Transverse colon (tissue), 4 donors: Measurements from ENCODE around the gene COPS7A. TPM values are rescaled to one million over a fixed set of nuclear protein-coding genes. Genes with fewer than 3 reads are reported as not detected.

Experiments used
- DNase-seq: peaks from one replicate; pipeline ENCODE4 v3.0.0-alpha.2; 2019
- H3K27ac ChIP-seq, 4 donors: fragments of 200-600 bp; sonication (generic); 2 replicates each; pipeline ENCODE4 v1.5.1; 2016 to 2018; ENCODE audit warnings: inconsistent platforms in 4 of 4
- H3K27me3 ChIP-seq: fragments of 200-600 bp; sonication (generic); 2 replicates; pipeline ENCODE4 v1.5.1; 2017; ENCODE audit warnings: inconsistent platforms
- H3K36me3 ChIP-seq, 4 donors: fragments of 200-600 bp; sonication (generic); 2 replicates each; pipeline ENCODE4 v1.5.1; 2017 to 2019; ENCODE audit warnings: inconsistent platforms in 4 of 4
- H3K4me1 ChIP-seq, 4 donors: fragments of 200-600 bp; sonication (generic); 2 replicates each; pipeline ENCODE4 v1.5.1; 2017 to 2020; ENCODE audit warnings: inconsistent platforms in 4 of 4
- H3K4me3 ChIP-seq, 4 donors: fragments of 200-600 bp; sonication (generic); 1 replicate in 1 of 4; 2 replicates in 3 of 4; pipeline versions ENCODE4 v1.5.1 to v1.6.1; 2017 to 2019; ENCODE audit warnings: inconsistent platforms in 4 of 4
- H3K9me3 ChIP-seq, 2 donors: fragments of 200-600 bp; sonication (generic); 2 replicates each; pipeline ENCODE4 v1.5.1; 2017 to 2019; ENCODE audit warnings: inconsistent platforms in 2 of 2
- EP300 ChIP-seq: sonication (generic); formaldehyde crosslinking; IDR thresholded peaks from one replicate; pipeline ENCODE4 v1.6.1; 2017; ENCODE audit warnings: antibody characterized with exemption, low read depth
- POLR2A ChIP-seq: fragments of 450-650 bp; IDR thresholded peaks from one replicate; pipeline ENCODE4 v1.6.1; 2016; ENCODE audit warnings: antibody characterized with exemption, mild to moderate bottlenecking, moderate library complexity
- POLR2AphosphoS5 ChIP-seq, 3 donors: sonication (generic); formaldehyde crosslinking; IDR thresholded peaks; one replicate each; pipeline ENCODE4 v1.6.1; 2016; ENCODE audit warnings: antibody characterized with exemption in 3 of 3
- WGBS, 2 donors: methylation state at CpG; one replicate each; pipeline ENCODE4 v1.1.5; 2018; ENCODE audit warnings: low coverage in 1 of 2; 5-methylcytosine and 5-hydroxymethylcytosine counted together
- in situ Hi-C, 4 donors: fragments of 200-750 bp; cut with MboI; loops; one replicate each; pipeline versions ENCODE4 v1.15.0 to v1.15.1; 2017; ENCODE audit warnings: low sequenced_read_pairs in 3 of 4, low pct_ligation_motif_present in 1 of 4, low pct_unique_long_range_greater_than_20kb in 1 of 4
- intact Hi-C: fragments of 100-400 bp; cut with DNase I; formaldehyde crosslinking; loops from one replicate; pipeline ENCODE4 v1.15.1; 2023; ENCODE audit warnings: low total_unique reads
- total RNA-seq, 4 donors: library from RNA; depleted of rRNA; stranded (reverse); fragments of >200 nt; gene quantifications; one replicate each; pipeline ENCODE4 v1.1.0, GENCODE V29; 2016
- TF ChIP-seq, protein P1 (sequence below), 5 experiments: fragments of 200-600 bp in 3 of 5; fragments of 450-650 bp in 2 of 5; sonication (generic) in 3 of 5; IDR thresholded peaks; 1 replicate in 2 of 5; 2 replicates in 3 of 5; pipeline ENCODE4 v1.5.1; 2016 to 2017; ENCODE audit warnings: antibody characterized with exemption in 5 of 5, inconsistent platforms in 3 of 5, mild to moderate bottlenecking in 2 of 5, moderate library complexity in 1 of 5

Gene COPS7A
- total RNA-seq, 4 donors from 2014 or later = 13.1 to 44.9 (median 36.9) TPM

DNA sequence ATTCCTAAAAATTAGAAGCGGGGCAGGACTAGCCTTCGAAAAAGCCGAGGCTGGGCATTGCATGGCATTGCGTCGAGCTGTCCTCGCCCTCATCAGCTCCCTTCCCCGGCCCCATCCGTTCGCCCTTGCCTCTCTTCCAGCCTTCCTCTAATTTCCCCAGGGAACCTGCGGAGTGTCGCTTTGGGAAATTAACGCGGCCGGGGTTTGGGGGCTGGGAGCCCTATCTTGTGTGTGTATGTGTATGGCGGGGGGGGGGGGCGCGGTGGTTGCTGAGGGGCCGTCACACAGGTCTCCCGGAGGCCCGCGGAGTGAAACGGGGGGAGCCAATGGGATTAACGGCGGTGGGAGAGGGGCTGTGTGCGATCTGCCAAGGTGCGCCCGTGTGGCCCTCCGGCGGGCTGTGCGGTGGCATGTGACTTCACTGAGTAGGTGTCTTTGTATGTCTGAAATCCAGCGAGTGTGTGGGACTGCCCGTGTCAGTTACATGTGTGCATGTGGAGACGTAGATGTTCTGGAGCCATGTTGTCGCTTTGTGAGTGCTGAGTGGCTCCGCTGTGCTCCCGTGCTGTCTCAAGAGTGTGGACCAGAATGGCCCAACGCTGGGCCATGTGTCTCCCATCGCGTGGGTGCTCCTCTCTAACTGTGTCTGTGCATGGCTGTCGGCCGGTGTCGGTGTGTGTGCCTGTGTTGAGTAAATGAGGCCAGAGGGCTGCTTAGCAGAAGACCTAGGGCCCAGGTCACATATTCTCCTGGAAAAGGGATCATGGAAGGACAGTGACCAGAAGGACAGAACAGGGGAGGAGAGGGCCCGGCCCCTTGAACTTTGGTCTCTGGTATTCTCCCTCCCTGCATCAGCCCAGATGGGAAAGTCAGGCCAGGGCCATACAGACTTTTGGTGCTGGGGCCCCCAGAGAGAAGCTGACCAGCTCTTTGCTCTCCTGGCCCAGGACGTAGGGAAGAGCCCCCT, 43.8 kb downstream of the COPS7A start:
- TF ChIP-seq EP300 = no peak
- TF ChIP-seq POLR2AphosphoS5 (IDR thresholded peaks at IDR 0.05) = no peak
- no peak for TF ChIP-seq POLR2A
- TF ChIP-seq, protein P1, sequence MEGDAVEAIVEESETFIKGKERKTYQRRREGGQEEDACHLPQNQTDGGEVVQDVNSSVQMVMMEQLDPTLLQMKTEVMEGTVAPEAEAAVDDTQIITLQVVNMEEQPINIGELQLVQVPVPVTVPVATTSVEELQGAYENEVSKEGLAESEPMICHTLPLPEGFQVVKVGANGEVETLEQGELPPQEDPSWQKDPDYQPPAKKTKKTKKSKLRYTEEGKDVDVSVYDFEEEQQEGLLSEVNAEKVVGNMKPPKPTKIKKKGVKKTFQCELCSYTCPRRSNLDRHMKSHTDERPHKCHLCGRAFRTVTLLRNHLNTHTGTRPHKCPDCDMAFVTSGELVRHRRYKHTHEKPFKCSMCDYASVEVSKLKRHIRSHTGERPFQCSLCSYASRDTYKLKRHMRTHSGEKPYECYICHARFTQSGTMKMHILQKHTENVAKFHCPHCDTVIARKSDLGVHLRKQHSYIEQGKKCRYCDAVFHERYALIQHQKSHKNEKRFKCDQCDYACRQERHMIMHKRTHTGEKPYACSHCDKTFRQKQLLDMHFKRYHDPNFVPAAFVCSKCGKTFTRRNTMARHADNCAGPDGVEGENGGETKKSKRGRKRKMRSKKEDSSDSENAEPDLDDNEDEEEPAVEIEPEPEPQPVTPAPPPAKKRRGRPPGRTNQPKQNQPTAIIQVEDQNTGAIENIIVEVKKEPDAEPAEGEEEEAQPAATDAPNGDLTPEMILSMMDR (IDR thresholded peaks at IDR 0.05) = no peak
- Histone ChIP-seq H3K4me3 (peak overlapping the region; percentile 68 to 86 (median 82)), H3K9me3 (no peaks in the 10 kb centered on the region), H3K4me1 (peaks cover 19 to 84% (median 59%) of the 10 kb centered on the region in 4 donors), H3K36me3 (no peaks in the 10 kb centered on the region), H3K27ac (peak overlapping the region; percentile 92 to 94 (median 93)), H3K27me3 (no peaks in the 10 kb centered on the region)
- 27 to 40% methylated on average over 1 to 33 of the region's 44 CpGs for WGBS, 2 donors
- in situ Hi-C loops (no loop called here), intact Hi-C loops (no loop called here)
- no peak for DNase-seq

DNA sequence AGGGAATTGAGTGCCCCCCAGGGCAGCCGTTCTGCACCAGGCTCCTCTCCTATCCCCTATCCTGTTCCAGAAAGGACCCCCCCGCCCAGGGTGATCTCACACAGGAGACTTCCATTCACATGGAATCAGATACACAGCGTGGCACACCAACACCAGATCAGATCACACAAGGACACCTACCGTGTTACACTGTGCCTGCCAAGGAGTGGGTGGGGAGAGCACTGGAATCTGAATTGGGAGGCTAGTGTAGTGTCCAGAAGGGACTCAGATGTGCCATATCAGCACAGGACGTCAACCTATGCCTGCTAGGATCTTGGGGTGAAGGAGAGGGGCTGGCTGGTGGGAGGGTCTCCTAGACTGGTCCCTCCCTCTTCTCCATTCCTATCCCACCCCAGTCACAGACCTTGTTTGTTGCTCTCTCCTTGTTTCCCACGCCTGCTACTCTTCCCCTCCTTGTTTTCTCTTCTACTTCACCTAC, 44.6 kb downstream of the COPS7A start:
- H3K27ac ChIP-seq = peak overlapping the region; percentile 92 to 94 (median 93)
- in situ Hi-C loops (no loop called here), intact Hi-C loops (no loop called here)
- no peaks in the 10 kb centered on the region for H3K27me3 ChIP-seq
- H3K36me3 ChIP-seq = no peaks in the 10 kb centered on the region
- H3K9me3 ChIP-seq = no peaks in the 10 kb centered on the region
- H3K4me1 ChIP-seq = peaks cover 18 to 85% (median 61%) of the 10 kb centered on the region in 4 donors
- DNase-seq = no peak
- peak overlapping the region in 3 of 4 donors; percentile 79 to 86 (median 84) for H3K4me3 ChIP-seq
- TF ChIP-seq POLR2AphosphoS5 (IDR thresholded peaks at IDR 0.05) (no peak), EP300 (no peak), POLR2A (no peak)
- TF ChIP-seq, protein P1 (IDR thresholded peaks at IDR 0.05) = no peak
- 44 to 52% methylated on average over 4 to 6 of the region's 6 CpGs for WGBS, 2 donors

GRCh38 chr12:6768990-6769389, 45.1 kb downstream of the COPS7A start:
- intact Hi-C loops (no loop called here), in situ Hi-C loops (no loop called here)
- Histone ChIP-seq H3K27ac (peak overlapping the region; percentile 92 to 94 (median 93)), H3K36me3 (no peaks in the 10 kb centered on the region), H3K27me3 (no peaks in the 10 kb centered on the region), H3K4me1 (peaks cover 16 to 85% (median 63%) of the 10 kb centered on the region in 4 donors), H3K9me3 (no peaks in the 10 kb centered on the region), H3K4me3 (peak overlapping the region in 2 of 4 donors; percentile 3 to 84)
- peak; percentile 58 for DNase-seq
- TF ChIP-seq POLR2AphosphoS5 (IDR thresholded peaks at IDR 0.05) = no peak
- TF ChIP-seq POLR2A = no peak
- TF ChIP-seq, protein P1 (IDR thresholded peaks at IDR 0.05) = no peak
- no peak for TF ChIP-seq EP300
- 47 to 56% methylated on average over 5 to 6 of the region's 6 CpGs for WGBS, 2 donors

DNA sequence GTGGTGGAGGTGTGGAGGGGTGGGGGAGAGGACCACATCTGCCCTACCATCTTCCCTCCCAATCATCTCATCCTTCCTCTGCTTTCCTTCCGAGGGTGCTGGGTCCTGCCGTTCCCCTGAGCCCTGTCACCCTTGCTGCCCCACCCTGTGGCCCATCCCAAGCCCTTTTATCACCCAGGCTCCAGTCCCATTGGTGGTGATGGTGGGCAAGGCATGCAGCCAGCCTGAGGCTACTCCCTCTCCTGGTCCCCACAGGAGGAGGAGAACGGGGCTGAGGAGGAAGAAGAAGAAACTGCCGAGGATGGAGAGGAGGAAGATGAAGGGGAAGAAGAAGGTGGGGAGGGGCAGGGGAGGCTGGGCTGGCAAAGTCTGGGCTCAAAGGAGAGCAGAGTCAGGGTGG, 45.8 kb downstream of the COPS7A start:
- no peak overlapping the region for H3K4me3 ChIP-seq
- H3K4me1 ChIP-seq = peaks cover 16 to 84% (median 62%) of the 10 kb centered on the region in 4 donors

More for the DNA sequence above, 45.8 kb downstream of the COPS7A start:
- intact Hi-C loops (loop anchor here (10.0 kb wide), 1 partner anchor 155 kb away; no protein-coding TSS in a partner anchor), in situ Hi-C loops (no loop called here)
- no peaks in the 10 kb centered on the region for H3K36me3 ChIP-seq
- TF ChIP-seq POLR2A (no peak), EP300 (no peak), POLR2AphosphoS5 (IDR thresholded peaks at IDR 0.05) (no peak)
- TF ChIP-seq, protein P1 (IDR thresholded peaks at IDR 0.05) = no peak
- H3K27me3 ChIP-seq = no peaks in the 10 kb centered on the region
- peak overlapping the region in 3 of 4 donors; percentile 53 to 93 (median 64) for H3K27ac ChIP-seq
- no peak for DNase-seq
- no peaks in the 10 kb centered on the region for H3K9me3 ChIP-seq
- 29 to 45% methylated on average over 3 to 4 of the region's 4 CpGs for WGBS, 2 donors
